ENCODE measurements around the gene SEMA4D.

Gene SEMA4D

GRCh38 chr9:89529243-89530035 lies 31.5 kb upstream of the SEMA4D start:
- DNase-seq (ENCODE audit: low read depth in 3 of 3), result no peak

GRCh38 chr9:89528540-89528939 lies 30.6 kb upstream of the SEMA4D start:
- DNase-seq (ENCODE audit: low read depth in 3 of 3), result no peak

DNA sequence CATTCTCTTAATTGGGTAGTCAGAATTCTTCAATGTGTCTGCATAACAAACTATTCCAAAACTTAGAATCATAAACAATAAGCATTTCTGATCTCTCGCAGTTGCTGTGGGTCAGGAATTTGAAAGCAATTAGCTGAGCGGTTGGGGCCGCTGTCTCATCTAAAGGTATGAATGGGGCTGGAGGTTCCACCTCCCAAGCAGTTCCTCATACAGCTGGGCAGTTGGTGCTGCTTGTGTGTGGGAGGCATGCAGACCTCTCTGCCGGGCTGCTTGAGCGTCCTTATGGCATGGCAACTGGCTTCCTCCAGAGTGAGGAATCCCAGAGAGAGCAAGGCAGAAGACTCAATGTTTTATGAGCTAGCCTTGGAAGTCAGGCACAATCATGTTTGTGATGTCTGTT lies 30.2 kb upstream of the SEMA4D start:
- DNase-seq (ENCODE audit: low read depth in 3 of 3), result no peak

DNA sequence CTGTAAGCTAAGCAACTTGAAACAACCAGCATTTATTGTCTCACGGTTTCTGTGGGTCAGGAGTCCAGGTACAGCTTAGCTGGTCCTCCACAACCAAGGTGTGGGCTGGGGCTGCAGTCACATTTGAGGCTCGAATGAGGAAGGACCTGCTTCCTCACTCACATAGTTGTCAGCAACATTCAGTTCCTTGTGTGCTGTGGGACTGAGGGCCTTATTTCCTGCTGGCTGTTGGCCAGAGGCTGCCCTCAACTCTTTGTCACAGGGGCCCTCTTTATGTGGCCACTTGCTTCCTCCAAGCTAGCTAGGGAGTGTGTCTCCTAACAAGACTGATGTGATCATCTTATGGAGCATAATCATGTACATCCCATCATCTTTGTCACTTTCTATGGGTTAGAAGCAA lies 29.2 kb upstream of the SEMA4D start:
- DNase-seq (ENCODE audit: low read depth in 3 of 3), result no peak

DNA sequence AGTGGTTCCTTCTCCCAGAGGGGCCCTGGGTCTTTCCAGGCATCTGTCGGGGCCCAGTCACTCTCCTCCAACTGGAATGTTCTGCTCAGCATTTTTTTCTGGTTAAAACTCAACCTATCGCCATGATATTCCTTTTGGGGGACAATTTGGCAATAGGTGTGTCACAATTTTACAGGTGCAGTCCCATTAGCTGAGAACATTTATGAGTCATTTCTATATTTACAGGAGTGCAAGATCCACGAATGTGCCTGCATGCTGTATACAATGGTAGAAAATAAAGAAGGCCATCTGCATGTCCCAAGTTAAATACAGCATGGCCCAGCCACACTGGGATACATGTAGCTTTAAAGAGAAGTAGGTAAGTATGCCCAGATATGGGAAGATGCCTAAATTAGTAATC lies 28.8 kb upstream of the SEMA4D start:
- DNase-seq (ENCODE audit: low read depth in 3 of 3), result no peak

DNA sequence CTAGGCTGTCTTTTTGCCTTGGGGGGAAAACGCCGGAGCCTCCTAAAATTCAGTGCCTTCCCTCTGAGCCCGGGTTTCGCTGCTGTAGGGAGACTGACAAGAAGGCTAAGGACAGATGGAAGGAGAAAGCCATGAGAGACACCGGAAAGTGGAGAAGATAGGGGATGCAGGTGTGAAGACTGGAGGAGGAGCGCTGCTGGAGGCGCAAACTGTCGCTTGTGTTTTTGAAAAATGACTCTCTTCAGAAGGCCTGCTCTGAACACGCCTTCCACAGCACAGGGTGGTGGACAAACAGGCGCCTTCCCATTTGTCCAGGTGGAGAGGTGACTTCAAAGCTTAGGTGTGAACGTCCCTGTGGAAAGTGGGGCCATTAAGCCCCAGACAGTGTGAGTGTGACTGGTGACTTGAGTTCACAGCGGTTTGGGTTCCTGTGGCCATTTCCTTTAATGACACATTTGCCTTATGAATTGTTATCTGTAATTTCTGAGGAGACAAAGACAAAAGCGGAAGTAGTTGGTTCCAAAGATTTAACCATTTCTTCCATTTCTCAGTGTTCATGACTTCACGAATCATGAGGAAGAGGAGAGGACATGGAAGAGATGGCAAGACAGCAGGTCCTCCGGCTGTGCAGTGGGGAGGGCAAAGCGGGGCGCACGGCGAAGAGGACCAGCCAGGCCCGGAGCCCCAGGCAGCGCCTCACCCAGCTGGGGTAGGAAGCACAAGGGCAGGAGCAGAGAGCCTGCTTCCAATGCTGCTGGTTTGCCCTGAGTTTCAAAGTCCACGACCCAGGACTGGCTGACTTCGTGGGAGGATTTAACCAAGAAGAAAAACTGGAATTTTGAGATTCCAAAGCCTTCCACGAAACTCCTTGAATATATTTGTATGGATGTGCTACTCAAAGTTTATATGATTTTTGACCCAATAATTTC lies 27.8 kb upstream of the SEMA4D start:
- DNase-seq (ENCODE audit: low read depth in 3 of 3), result no peak

DNA sequence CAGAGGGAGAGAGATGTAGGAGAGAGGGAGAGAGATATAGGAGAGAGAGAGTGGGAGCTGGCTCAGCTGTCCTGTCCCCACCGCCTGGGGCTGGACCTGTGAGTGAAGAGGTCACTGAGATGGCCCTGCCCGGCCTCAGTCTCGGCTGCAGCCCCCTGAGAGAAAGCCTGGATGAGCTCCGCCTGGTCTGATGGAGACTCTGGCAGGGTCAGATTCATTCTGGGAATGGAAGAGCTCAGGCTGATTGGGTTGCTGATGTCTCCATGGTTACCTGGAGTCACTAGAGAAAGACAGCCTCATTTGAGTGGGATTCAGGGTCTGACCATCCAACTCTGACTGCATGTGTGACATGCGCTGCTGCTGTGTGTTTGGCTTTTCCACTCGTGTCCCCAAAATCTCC lies 27.1 kb upstream of the SEMA4D start:
- DNase-seq (ENCODE audit: low read depth in 3 of 3), result no peak

DNA sequence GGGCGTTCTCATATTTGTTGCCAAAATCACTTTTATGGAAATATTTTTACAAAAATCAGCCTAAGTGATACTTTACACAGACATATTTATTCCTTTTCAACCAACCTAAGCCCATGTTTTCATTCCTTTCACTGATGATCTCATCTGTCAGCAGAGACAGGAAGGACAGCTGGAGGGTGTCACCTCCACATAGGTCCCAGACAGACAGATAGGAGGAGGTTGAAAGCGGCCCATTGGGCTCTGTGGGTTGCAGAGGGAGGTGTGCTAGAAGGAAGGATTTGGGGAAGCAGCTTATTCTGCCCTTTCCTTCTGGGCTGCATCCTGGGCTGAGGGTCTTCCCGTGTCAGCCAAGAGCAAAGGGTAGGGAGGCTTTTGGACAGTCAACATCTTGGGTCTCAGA lies 26.0 kb upstream of the SEMA4D start:
- no peak for DNase-seq (ENCODE audit: low read depth in 3 of 3)

- DNase-seq (ENCODE audit: low read depth in 3 of 3), result no peak
Measured at GRCh38 chr9:89522959-89523285, 25.0 kb upstream of the SEMA4D start.

GRCh38 chr9:89522261-89522958 lies 24.5 kb upstream of the SEMA4D start:
- DNase-seq (ENCODE audit: low read depth in 3 of 3), result peak; percentile 40 to 65 (median 49)

DNA sequence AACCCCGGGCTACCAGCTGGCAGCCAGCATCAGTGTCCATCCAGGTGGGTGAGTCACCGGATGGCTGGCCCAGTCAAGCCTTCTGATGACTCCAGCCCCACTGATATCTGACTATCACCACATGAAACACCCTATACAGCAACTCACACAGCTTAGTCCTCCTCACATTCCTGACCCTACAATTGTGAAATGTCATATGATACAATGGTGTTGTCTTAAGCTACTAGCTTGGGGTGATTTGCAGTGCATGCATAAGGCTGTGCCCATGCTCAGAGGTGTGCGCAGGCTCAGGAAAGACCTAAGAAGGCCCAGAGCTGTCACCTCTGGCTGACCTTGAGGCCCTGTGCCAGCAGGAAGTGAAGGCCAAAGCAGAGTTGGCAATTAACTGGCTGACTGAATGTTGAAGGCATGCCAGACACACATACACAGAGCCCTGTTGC lies 21.5 kb upstream of the SEMA4D start:
- no peak for DNase-seq (ENCODE audit: low read depth in 3 of 3)

GRCh38 chr9:89518466-89519365 lies 20.8 kb upstream of the SEMA4D start:
- no peak for DNase-seq (ENCODE audit: low read depth in 3 of 3)

DNA sequence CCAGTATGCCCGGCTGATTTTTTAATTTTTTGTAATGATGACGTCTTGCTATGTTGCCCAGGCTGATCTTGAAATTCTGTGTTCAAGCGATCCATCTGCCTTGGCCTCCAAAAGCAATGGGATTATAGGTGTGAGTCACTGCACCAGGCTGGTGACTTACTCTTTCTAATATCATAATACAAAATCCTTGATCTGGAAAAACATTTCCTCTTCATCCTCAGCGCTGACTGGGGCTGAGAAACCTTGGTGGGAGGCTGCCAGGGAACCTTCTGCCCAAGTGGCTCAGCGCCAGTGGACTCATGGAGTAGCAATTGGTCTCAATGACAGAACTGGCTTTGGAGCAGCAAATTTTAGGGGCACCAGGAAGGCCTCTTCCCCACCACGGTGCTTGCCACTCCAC lies 17.5 kb upstream of the SEMA4D start:
- DNase-seq (ENCODE audit: low read depth in 3 of 3), result no peak

GRCh38 chr9:89514956-89515355 lies 17.0 kb upstream of the SEMA4D start:
- no peak for DNase-seq (ENCODE audit: low read depth in 3 of 3)

- no peak for DNase-seq (ENCODE audit: low read depth in 3 of 3)
Measured at GRCh38 chr9:89514337-89514736, 16.4 kb upstream of the SEMA4D start.

GRCh38 chr9:89513837-89514236 lies 15.9 kb upstream of the SEMA4D start:
- DNase-seq (ENCODE audit: low read depth in 3 of 3), result no peak

DNA sequence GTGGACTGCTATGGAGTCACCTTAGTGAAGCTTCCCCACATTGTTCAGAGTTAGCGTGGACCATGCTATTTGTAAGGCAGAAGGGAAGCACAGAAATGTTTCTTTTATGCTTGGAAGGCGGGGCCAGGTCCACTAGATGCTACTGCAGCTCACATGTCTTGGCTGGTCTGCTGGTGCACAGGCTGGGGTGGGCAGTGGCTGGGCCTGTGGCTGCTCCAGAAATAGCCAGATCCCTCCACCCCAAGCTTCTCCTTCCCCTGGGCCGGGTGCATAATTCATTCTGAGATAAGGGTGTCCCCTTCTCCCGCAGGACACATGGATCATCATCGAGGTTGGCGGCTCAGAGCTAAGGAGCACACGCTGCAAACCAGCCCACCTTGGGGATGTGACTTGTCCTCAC lies 14.5 kb upstream of the SEMA4D start:
- DNase-seq (ENCODE audit: low read depth in 3 of 3), result no peak

GRCh38 chr9:89508951-89509615 lies 11.2 kb upstream of the SEMA4D start:
- no peak for DNase-seq (ENCODE audit: low read depth in 3 of 3)

GRCh38 chr9:89505911-89506310 lies 8.0 kb upstream of the SEMA4D start:
- DNase-seq (ENCODE audit: low read depth in 3 of 3), result no peak

GRCh38 chr9:89505048-89505447 lies 7.1 kb upstream of the SEMA4D start:
- no peak for DNase-seq (ENCODE audit: low read depth in 3 of 3)

- DNase-seq (ENCODE audit: low read depth in 3 of 3), result no peak
Measured at GRCh38 chr9:89502671-89503070, 4.8 kb upstream of the SEMA4D start.
